Fibroblast of peridontal ligament (primary cell): ENCODE results near the gene TET3.
"Not testable (repeated sequence)": the region's sequence is repeated elsewhere in the genome, so short reads cannot be mapped to it uniquely, and the experiment has no call there.

Experiments
- DNase-seq: peaks from one replicate; pipeline ENCODE4 v3.0.0-alpha.2; 2010; ENCODE audit errors: extremely low read depth

The TET3 gene

GRCh38 chr2:73984203-73984921, at the start of gene TET3:
TET3 (plus strand) TSS chr2:73984910; CDS start chr2:73986404, 1,494 bp downstream.
- no peak for DNase-seq

DNA sequence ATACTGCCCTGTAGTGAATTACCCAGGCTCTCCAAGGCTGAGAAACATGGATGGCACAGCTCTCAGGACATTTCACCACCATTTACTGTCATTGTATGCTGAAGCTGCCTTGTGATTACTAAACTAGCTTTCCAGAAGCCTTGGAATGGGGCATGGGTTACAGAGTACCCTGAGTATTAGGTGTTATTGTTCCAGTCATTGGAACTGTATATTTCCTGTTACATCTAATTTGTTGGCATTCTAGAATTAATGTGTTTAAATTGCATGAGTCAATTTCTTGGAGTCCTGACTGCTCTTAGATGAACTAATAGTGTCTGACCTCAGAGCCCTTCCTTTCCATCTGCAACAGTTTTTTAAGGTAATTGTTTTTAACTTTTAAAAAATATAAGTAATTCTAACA, 49.1 kb upstream of the TET3 start:
- no peak for DNase-seq

GRCh38 chr2:73937103-73937885, 47.4 kb upstream of the TET3 start:
- DNase-seq: no peak

- DNase-seq: no peak
Observed at GRCh38 chr2:73937899-73938298, 46.8 kb upstream of the TET3 start.

DNA sequence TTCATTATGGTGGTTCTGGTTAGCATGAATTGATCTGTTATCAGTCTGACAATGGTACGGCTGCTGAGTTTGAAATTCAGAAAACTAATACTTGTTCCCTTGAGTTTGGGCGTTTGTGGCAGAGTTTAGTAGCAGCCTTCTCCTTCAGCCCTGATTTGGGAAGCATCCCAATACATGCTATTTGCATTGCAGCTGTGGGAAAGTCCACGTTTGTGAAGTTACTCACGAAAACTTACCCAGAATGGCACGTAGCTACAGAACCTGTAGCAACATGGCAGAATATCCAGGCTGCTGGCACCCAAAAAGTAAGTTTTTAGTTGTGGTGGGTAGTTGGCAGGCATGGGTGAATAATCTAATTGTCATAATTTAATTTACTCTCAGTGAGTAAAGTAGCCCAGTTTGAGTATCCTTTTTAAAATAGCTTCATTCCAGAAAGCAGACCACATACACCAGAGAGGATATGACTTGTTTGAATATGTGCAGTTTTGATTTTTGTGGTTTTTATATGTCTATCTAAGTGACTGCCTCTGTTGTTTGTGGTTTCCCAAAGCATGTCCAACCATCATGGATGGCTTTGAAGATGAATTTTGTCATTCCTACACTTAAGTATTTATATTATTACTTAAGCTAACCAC, 45.9 kb upstream of the TET3 start:
- peak; percentile 82 for DNase-seq

- DNase-seq: peak; percentile 65
Observed at GRCh38 chr2:73939419-73939818, 45.3 kb upstream of the TET3 start.

GRCh38 chr2:73940066-73940465, 44.6 kb upstream of the TET3 start:
- DNase-seq: not testable (repeated sequence)

DNA sequence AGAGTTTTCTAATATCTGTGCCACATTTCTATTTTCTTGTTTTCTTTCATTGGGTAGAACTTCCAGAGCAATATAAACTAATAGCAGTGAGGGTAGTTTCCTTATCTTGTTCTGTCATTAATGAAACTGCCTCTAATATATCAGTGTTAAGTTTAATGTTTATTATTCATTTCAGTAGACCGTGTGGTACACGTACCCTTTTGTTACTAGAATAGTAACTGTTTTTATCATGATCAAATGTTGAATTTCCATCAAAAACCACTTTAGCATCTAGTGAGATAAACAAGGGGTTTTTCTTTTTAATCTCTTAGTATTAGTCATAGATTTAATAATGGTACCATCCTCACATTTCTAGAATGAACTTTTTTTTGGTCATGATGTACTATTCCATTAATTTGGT, 42.0 kb upstream of the TET3 start:
- no peak for DNase-seq

GRCh38 chr2:73944714-73945113, 40.0 kb upstream of the TET3 start:
- DNase-seq: no peak

DNA sequence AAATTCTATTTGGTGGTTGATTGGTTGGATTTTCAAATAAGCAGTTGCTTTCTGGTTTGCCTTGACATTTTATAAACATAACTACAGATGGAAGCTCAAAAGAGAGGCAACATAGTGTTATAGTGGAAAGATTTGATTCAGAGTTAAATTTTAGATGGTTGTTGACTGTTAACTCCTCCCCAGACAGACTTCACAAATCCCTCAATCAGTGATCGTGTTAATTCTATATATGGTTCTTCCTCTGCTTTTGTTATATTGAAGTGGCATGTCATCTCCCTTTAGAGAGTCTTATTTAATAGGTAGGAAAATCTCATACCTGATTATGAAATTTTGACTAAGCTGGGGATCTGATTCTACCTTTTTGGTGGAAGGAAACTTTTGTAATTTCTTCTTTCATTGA, 38.5 kb upstream of the TET3 start:
- no peak for DNase-seq

GRCh38 chr2:73946666-73947065, 38.0 kb upstream of the TET3 start:
- no peak for DNase-seq

GRCh38 chr2:73947412-73948018, 37.2 kb upstream of the TET3 start:
- no peak for DNase-seq

DNA sequence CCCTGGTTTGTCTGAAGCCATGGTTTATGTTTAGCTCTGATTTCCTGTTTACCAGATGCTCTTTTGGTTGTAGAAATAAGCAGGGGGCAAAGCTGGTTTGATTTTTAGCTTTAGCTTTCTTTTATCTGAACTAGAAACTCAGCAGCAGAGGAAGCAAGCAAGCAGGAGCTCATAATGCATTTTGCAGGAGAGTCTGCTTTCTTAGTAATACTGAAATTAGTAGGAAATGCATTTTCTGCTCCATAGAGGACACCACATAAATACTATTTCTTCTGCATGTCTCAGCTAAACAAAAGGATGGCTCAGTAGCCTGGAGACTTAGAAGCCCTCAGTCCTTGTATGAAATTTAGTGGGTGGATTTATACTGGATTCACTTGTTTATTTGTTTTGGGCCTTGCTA, 34.9 kb upstream of the TET3 start:
- DNase-seq: no peak

GRCh38 chr2:73952499-73953446, 31.9 kb upstream of the TET3 start:
- DNase-seq: peak; percentile 50

DNA sequence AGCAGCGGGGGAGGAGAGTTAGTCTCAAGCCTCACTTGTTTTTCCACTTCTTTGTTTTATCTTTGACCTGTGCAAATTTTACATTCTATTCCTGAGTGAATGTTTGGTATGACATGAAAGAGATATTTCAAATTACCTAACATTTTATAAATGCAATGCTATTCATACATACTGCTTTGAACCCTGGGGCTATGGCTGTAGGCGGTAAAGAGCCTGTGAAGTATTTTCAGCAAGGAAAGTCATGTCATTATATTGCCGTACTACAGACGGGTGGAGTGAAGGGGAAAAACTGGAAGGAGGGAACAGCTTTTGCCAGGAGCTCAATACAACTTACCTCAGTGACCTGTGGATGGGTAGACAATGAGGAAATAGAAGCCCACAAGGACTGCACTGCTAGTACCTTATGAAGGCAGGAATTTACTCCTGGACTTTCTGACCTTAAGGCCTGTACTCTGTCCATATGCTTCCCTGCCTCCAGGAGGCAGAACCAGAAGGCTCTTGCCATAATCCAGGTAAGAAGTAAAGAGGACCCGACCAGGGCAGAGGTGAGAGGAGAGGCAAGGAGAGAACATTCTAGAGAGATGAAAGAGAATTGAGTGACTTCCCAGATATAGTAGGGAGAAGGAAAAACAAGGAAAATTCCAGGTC, 28.4 kb upstream of the TET3 start:
- DNase-seq: no peak

DNA sequence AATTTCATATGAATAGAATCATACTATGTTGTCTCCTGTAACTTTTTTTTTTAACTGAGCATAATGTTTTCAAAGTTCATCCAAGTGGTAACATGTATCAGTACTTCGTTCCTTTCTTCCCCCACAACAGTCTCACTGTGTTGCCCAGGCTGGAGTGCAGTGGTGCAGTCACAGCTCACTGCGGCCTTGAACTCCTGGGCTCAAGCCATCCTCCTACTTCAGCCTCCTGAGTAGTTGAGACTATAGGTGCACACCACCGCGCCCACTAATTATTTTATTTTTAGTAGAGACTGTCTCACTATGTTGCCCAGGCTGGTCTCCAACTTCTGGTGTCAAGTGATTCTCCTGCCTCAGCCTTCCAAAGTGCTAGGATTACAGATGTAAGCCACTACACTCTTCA, 23.4 kb upstream of the TET3 start:
- no peak for DNase-seq

DNA sequence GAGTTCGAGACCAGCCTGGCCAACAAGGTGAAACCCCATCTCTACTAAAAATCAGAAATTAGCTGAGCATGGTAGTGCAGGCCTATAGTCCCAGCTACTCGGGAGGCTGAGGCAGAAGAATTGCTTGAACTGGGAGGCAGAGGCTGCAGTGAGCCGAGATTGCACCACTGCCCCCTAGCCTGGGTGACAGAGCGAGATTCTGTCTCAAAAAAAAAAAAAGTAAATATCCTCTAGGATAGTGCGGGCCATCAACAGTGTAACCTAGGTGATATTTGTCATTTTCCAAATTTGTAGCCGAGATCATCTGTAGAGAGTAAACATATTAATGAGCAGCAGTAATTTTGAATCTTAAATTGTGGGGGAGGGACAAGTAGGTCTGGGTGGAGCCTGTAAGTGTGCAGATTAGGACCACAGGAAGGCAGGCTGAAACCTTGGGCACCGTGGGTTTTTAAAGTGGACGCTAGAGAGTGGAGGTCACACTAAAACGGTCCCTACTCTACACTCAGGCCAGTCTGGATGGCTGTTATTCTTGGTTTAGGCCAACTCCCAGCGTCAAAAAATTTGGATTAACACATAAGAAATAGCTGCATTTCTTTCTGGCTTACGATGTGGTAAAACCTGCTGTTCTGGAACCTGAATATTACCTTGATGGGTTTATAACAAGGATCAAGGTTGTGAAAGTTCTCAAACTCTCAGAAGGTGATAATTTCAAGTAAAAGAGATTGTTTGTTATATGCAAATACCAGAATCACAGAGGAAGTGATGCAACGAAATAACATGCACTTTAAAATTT, 22.7 kb upstream of the TET3 start:
- DNase-seq: no peak

DNA sequence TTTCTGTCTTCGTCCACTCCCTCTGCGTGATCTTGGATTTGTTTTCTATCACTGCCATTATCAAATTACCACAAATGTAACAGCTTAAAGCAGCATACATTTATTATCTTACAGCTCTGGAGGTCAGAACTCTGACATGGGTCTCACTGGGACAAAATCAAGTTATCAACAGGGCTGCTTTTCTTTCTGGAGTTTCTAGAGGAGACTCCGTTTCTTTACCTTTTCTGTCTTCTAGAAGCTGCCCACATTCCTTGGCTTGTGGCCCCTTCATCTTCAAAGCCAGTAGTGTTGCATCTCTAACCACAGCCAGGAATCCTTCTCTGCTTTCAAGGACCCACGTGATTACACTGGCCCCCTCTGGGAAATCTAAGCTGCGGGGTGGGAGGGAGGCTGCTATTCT, 21.9 kb upstream of the TET3 start:
- no peak for DNase-seq

- DNase-seq: no peak
Observed at GRCh38 chr2:73963385-73964120, 21.2 kb upstream of the TET3 start.
